Measurements from ENCODE around the gene MAGEA3. TPM values are rescaled to one million over a fixed set of nuclear protein-coding genes. Genes with fewer than 3 reads are reported as not detected.
"Not testable (repeated sequence)": the region's sequence is repeated elsewhere in the genome, so short reads cannot be mapped to it uniquely, and the experiment has no call there.

MAGEA3 gene
- total RNA-seq (2014; rRNA removed; shearing (Covaris generic)) = 15.8 and 18.1 TPM in 2 replicates

DNA sequence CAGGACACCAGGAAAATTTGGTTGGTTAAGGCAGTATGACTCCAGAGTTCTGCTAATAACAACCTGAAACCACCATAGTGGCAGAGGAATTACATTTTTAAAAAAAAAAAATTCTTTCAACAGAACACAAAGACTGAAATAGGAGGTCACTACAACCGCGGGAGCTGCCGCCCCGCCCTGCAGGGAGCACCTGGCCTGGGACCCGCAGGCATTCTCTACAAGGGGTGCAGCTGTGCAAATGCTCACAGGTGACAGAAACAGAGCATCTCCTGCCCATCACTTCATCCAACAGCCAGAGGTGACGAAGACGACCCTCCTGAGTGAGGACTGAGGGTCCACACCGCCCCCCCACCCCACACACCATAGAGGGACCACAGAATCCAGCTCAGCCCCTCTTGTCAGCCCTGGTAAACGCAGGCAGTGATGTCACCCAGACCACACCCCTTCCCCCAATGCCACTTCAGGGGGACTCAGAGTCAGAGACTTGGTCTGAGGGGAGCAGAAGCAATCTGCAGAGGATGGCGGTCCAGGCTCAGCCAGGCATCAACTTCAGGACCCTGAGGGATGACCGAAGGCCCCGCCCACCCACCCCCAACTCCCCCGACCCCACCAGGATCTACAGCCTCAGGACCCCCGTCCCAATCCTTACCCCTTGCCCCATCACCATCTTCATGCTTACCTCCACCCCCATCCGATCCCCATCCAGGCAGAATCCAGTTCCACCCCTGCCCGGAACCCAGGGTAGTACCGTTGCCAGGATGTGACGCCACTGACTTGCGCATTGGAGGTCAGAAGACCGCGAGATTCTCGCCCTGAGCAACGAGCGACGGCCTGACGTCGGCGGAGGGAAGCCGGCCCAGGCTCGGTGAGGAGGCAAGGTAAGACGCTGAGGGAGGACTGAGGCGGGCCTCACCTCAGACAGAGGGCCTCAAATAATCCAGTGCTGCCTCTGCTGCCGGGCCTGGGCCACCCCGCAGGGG is at the start of gene MAGEA3:
MAGEA3 (plus strand) TSS at position 843 of the 980 bp plus-strand sequence. CDS start 2,039 bp downstream, outside the sequence.
- not testable (repeated sequence) for DNase-seq (ENCODE audit: low spot score)

- DNase-seq (ENCODE audit: low spot score) = no peak
These were observed 46.5 kb upstream of the MAGEA3 start for GRCh38 chrX:152652060-152652459.

DNA sequence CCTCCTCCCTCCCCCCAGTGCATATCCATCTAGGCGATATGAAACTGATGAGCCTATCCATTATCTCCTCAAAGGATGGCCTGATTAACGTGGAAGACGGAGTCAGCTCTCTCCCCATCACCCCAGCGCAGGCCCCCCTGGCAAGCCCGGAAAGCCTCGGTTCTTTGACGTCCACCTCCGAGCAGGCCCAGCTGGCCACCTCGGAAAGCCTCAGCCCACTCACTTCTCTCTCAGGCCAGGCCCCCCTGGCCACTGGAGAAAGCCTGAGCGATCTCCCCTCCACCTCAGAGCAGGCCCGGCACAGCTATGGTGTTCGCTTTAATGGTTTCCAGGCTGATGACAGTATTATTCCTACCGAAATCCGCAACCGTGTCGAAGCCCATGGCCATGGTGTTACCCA is 46.1 kb upstream of the MAGEA3 start:
- DNase-seq (ENCODE audit: low spot score) = no peak

DNA sequence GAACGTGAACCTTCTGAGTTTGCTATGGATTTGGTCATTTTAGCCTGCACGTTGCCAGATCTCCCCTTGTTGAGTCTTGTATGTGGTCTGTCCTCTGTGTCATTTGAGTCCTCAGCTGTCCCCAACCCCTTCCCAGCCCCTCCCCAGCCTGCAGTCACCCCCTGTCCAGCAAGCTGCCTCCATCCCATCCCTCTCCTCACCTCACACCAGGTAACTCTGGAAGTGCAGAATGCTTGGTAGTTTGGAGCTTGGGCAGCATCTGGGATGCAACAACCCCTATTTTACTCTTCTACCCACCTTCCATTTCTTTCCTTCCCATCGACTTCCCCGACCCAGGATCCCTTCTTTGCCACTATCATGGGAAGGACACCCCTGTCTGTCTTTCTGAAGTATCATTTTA is 42.5 kb upstream of the MAGEA3 start:
- DNase-seq (ENCODE audit: low spot score) = no peak

DNA sequence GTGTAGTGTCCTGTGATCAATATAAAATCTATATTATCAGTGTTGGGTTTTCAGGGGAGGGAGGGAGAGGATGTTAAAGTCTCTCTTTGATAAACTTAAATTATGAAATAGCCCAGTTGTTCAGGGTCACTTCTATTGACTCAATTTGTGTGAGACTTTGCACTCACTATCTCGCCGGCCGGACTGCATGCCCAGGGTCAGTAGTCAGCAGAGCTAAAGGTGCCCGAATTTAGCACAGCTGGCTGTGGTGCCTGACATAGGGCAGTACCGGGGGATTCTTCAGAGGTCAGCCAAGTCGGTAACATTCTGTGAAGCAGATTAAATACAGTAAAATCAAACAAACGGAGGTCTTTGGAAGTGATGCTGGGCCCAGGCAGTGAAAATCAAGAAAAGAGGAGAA is 41.7 kb upstream of the MAGEA3 start:
- no peak for DNase-seq (ENCODE audit: low spot score)

DNA sequence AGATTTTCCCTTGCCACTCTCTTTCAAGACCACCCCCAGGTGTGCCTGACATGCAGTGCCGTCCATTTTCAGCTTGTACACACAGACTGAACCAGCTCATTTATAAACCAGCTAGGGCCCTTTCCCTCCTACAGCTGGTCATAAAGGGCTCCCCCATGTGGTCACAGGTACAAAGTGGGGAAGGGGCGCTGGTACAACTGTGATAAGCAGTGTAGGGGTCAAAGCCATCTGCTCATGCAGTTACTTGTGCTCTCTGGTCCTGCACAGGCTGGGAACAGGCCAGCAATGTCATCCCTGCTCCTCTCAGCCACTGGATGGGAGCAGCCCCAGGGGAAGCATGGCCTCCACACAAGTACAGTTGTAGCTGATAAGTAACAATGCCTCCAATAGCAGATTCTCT is 40.3 kb upstream of the MAGEA3 start:
- DNase-seq (ENCODE audit: low spot score) = no peak

DNA sequence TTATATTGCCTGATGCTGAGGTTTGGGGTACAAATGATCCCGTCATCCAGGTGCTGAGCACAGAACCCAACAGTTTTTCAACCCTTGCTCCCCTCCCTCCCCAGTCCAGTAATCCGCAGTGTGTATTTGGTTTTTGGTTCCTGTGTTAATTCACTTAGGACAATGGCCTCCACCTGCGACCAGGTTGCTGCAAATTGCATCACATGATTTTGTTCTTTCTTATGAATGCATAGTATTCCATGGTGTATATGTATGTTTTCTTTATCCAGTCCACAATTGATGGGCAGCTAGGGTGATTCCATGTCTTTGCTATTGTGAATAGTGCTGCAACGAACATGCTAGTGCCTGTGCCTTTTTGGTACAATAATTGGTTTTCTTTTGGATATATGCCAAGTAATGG is 35.5 kb upstream of the MAGEA3 start:
- DNase-seq (ENCODE audit: low spot score) = no peak

- DNase-seq (ENCODE audit: low spot score) = no peak
These were observed 24.5 kb upstream of the MAGEA3 start for GRCh38 chrX:152674135-152674534.

DNA sequence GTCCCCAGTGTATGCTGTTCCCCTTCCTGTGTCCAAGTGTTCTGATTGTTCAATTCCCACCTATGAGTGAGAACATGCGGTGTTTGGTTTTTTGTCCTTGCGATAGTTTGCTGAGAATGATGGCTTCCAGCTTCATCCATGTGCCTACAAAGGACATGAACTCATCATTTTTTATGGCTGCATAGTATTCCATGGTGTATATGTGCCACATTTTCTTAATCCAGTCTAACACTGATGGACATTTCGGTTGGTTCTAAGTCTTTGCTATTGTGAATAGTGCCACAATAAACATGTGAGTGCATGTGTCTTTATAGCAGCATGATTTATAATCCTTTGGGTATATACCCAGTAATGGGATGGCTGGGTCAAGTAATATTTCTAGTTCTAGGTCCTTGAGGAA is 23.9 kb upstream of the MAGEA3 start:
- DNase-seq (ENCODE audit: low spot score) = not testable (repeated sequence)

DNA sequence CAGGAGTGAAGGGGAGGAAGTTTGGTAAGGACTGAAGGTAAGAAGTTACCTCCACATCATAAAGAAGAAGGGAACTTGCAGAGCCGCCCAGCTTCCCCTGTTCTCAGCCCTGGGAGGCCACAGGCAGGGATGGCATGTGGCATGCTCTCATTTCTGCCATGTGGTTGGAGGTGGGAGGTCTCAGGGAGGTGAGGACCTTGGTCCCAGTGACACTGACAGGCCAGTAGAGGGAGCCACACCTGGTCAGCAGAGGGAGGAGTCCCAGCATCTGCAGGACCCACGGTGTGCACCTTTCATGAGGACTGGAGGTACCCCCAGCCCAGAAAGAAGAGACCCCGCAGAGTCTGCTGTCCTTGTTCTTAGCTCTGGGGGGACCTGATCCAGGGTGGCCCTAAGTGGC is 17.6 kb upstream of the MAGEA3 start:
- not testable (repeated sequence) for DNase-seq (ENCODE audit: low spot score)

GRCh38 chrX:152700390-152700789 is 1.8 kb downstream of the MAGEA3 start:
- peak; percentile 1 for DNase-seq (ENCODE audit: low spot score)

DNA sequence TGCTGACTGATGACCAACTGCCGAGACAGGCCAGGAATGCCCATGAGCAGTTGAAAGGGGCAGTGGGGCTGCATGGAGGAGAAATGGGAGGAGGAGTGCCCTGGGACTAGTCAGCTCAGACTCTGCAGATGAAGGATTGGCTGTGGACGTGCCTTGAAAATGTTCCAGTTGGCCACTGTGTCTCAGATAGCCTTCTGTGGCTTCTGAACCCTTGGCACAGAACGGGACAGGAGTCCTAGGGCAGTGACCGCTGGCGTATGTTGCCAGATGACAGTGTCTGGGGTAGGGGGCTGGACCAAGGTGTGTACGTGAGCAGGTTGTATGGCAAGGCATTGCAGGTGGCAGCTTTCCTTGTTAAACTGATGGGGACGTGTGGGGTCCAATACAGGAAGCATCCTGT is 7.9 kb downstream of the MAGEA3 start:
- DNase-seq (ENCODE audit: low spot score) = not testable (repeated sequence)

- not testable (repeated sequence) for DNase-seq (ENCODE audit: low spot score)
These were observed 10.6 kb downstream of the MAGEA3 start, which contains the start of gene CSAG2 for GRCh38 chrX:152709173-152709572. Gene CSAG2 (minus strand): TSS chrX:152709273. CDS start chrX:152709112, 161 bp downstream.

DNA sequence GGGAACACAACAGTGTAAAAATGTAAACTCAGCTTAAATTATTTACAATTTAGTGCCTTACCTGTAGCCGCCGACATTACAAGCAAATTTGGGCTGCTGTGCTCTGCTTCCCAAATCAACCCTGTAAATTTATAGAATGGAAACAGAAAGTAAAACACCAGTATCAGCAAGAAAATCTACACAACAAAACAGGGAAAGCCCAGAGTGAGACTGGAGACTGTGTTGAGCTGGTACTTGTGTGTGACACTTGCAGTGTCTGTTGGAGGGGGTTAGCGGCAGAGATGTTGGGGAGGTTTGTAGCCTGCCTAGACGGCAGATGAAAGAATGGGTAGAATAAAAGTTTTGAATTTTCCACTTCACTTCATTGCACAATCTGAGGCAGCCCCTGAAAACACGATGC is 14.6 kb downstream of the MAGEA3 start:
- DNase-seq (ENCODE audit: low spot score) = not testable (repeated sequence)

DNA sequence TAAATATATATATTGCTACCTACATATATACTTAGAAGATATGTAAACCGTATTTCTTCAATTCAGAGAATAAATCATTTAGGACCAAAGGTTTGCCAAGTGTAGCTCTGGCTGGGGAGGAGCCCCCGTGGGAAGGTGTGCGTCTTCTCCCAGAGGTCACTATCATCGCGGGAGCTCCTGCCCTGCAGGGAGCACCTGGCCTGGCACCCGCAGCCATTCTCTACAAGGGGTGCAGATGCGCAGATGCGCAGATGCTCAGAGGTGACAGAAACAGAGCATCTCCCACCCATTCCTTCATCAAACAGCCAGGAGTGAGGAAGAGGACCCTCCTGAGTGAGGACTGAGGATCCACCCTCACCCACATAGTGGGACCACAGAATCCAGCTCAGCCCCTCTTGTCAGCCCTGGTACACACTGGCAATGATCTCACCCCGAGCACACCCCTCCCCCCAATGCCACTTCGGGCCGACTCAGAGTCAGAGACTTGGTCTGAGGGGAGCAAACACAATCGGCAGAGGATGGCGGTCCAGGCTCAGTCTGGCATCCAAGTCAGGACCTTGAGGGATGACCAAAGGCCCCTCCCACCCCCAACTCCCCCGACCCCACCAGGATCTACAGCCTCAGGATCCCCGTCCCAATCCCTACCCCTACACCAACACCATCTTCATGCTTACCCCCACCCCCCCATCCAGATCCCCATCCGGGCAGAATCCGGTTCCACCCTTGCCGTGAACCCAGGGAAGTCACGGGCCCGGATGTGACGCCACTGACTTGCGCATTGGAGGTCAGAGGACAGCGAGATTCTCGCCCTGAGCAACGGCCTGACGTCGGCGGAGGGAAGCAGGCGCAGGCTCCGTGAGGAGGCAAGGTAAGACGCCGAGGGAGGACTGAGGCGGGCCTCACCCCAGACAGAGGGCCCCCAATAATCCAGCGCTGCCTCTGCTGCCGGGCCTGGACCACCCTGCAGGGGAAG is 15.5 kb downstream of the MAGEA3 start, which contains the start of gene MAGEA2B:
MAGEA2B (plus strand) TSS at position 814 of the 973 bp plus-strand sequence. CDS start 2,479 bp downstream, outside the sequence.
- DNase-seq (ENCODE audit: low spot score) = not testable (repeated sequence)

DNA sequence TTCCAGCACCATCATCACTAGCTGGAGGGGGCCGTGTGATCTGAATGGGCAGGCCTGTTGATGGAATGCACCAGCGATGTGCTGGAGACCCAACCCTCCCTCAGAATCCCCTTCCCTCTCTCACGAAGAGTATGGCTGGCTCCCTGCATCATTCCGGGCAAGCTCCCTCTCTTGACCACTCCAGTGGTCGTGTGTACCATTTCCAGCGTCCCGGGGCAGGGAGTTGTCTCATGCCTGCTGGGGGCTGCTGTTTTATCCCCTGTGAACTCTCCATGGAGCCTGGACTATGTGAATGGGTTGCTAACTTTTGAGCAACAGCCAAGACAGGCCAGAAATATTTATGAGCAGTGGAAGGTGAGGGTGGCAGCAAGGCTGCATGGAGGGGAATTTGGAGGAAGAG is 26.8 kb downstream of the MAGEA3 start:
- no peak for DNase-seq (ENCODE audit: low spot score)

DNA sequence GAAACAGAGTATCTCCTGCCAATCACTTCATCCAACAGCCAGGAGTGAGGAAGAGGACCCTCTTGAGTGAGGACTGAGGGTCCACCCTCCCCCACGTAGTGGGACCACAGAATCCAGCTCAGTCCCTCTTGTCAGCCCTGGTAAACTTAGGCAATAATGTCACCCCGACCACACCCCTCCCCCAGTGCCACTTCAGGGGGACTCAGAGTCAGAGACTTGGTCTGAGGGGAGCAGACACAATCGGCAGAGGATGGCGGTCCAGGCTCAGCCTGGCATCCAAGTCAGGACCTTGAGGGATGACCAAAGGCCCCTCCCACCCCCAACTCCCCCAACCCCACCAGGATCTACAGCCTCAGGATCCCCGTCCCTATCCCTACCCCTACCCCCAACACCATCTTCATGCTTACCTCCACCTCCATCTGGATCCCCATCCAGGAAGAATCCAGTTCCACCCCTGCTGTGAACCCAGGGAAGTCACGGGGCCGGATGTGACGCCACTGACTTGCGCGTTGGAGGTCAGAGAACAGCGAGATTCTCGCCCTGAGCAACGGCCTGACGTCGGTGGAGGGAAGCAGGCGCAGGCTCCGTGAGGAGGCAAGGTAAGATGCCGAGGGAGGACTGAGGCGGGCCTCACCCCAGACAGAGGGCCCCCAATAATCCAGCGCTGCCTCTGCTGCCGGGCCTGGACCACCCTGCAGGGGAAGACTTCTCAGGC is 34.8 kb downstream of the MAGEA3 start, which contains the start of the genes CSAG1 and MAGEA12:
CSAG1 (minus strand) TSS at position 461 of the 715 bp plus-strand sequence. CDS start 1,261 bp downstream, outside the sequence.
MAGEA12 (plus strand) TSS at position 497 of the 715 bp plus-strand sequence. CDS start 2,405 bp downstream, outside the sequence.
- DNase-seq (ENCODE audit: low spot score) = peak; percentile 6

DNA sequence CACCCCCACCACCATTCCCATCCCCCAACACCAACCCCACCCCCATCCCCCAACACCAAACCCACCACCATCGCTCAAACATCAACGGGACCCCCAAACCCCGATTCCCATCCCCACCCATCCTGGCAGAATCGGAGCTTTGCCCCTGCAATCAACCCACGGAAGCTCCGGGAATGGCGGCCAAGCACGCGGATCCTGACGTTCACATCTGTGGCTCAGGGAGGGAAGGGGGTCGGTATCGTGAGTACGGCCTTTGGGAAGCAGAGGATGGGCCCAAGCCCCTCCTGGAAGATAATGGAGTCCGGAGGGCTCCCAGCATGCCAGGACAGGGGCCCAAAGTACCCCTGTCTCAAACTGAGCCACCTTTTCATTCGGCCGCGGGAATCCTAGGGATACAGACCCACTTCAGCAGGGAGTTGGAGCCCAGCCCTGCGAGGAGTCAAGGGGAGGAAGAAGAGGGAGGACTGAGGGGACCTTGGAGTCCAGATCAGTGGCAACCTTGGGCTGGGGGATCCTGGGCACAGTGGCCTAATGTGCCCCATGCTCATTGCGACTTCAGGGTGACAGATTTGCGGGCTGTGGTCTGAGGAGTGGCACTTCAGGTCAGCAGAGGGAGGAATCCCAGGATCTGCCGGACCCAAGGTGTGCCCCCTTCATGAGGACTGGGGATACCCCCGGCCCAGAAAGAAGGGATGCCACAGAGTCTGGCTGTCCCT is 35.7 kb downstream of the MAGEA3 start:
- DNase-seq (ENCODE audit: low spot score) = not testable (repeated sequence)

- no peak for DNase-seq (ENCODE audit: low spot score)
These were observed 36.5 kb downstream of the MAGEA3 start for GRCh38 chrX:152735101-152735500.

- DNase-seq (ENCODE audit: low spot score) = no peak
These were observed 37.4 kb downstream of the MAGEA3 start for GRCh38 chrX:152735860-152736511.

Measured in H4 (cell line).